Muscle of leg (tissue), 11 donors: Measurements from ENCODE around the gene ZNF419. TPM values are rescaled to one million over a fixed set of nuclear protein-coding genes. Genes with fewer than 3 reads are reported as not detected.
"Not testable (repeated sequence)": the region's sequence is repeated elsewhere in the genome, so short reads cannot be mapped to it uniquely, and the experiment has no call there.

Experiments
- DNase-seq: peaks from one replicate; pipeline ENCODE4 v3.0.0; 2013
- H3K27ac ChIP-seq: one replicate; pipeline ENCODE4 v1.5.1; 2013; ENCODE audit warnings: mild to moderate bottlenecking, low read length, control low read depth
- H3K27me3 ChIP-seq: one replicate; pipeline ENCODE4 v1.6.1; 2013; ENCODE audit warnings: low read length; ENCODE audit not compliant: control insufficient read depth, insufficient read depth
- H3K36me3 ChIP-seq: one replicate; pipeline ENCODE4 v1.6.1; 2013; ENCODE audit warnings: low read length; ENCODE audit not compliant: control insufficient read depth, insufficient read depth
- H3K4me1 ChIP-seq: one replicate; pipeline ENCODE4 v1.6.1; 2013; ENCODE audit warnings: low read length; ENCODE audit not compliant: control insufficient read depth, insufficient read depth
- H3K4me3 ChIP-seq: one replicate; pipeline ENCODE4 v1.5.1; 2013; ENCODE audit warnings: low read length, control low read depth
- H3K9me3 ChIP-seq: replicated peaks from 2 replicates; pipeline ENCODE4 v1.6.1; 2013; ENCODE audit warnings: low read depth, low read length; ENCODE audit not compliant: control insufficient read depth
- WGBS: methylation state at CpG from one replicate; pipeline ENCODE4 v1.1.5; 2013; ENCODE audit warnings: missing lambda C conversion rate; ENCODE audit not compliant: insufficient coverage; 5-methylcytosine and 5-hydroxymethylcytosine counted together
- polyA plus RNA-seq, 8 donors: library from polyadenylated mRNA; unstranded; fragments of 120-200 nt; gene quantifications; one replicate each; pipeline versions ENCODE4 v1.2.1 to v1.2.3, GENCODE V29; 2013; ENCODE audit warnings: inconsistent platforms in 1 of 8, low replicate concordance in 1 of 8; ENCODE audit not compliant: insufficient read length in 8 of 8, insufficient read depth in 1 of 8
- total RNA-seq: library from RNA; stranded (reverse); fragments of 120-200 nt; gene quantifications from one replicate; pipeline ENCODE4 v1.2.4, GENCODE V29; 2013

ZNF419 gene
- total and polyA plus RNA-seq, 9 donors: 7.8 to 11.3 (median 9.3) TPM

DNA sequence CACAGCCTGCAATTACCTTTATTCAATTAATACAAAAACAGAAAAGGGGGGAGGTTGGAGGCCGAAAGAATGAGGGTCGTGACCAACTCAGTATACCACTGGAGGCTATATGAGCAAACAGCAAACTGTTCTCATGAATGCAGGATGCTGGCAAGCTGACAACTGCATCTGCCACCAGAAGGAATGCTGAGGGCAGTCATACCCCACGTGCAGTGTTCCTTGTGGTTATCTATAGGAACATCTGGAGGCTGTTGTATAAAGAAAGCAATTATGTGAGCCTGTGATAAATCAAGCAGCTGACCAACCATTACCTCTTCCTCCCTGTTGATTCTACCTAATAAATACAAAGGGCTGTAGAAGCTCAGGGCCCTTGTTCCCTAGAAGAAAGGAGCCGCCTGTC lies 30.5 kb downstream of the ZNF419 start:
- not testable (repeated sequence) for H3K27me3 ChIP-seq, H3K4me3 ChIP-seq, DNase-seq, H3K27ac ChIP-seq, H3K4me1 ChIP-seq
- 96% methylated on average over 3 of the region's 4 CpGs for WGBS
- peaks cover 13% of the 10 kb centered on the region for H3K9me3 ChIP-seq
- H3K36me3 ChIP-seq: peaks cover 12% of the 10 kb centered on the region

DNA sequence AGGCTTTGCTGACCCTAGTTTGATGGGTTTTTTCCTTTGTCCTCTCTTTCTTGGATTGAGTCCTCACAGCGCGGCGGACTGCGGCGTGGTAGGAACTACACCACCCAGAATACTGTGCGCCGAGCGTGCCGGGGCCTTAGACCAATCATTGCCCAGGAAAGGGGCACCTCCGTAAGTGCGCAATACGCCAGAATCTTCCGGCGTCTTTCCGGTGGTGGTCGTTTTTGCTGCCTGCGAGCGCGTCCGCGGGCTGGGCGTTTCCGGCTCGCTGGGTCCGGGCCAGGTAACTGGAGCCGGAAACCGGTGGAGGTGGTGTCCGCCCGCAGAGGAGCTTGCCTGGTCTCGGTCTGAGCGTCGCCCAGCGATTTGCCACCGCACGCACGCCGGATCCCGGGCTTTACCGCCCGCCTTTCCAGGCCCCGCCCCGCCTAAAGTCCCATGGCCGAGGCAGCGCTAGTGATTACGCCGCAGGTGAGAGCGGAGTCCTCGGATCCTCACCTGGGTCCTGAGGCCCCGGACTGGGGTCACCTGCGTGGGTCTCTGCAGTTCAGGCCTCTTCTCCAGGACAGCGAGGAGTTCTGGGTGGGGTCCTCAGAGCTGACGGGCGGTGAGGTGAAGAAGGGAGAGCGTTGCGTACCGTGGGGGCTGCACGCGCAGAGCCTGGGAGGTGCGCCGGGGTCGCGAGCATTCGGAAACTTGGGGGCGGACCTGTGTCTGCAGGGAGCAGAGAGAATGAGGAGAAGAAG lies 39.8 kb downstream of the ZNF419 start, which contains the start of gene ZNF549:
TSS of gene ZNF549 (plus strand) at position 221 of the 746 bp plus-strand sequence. CDS start at position 439, 218 bp downstream.
- peaks cover 13% of the 10 kb centered on the region for H3K9me3 ChIP-seq
- WGBS: under 1% methylated on average over 58 of the region's 64 CpGs
- H3K27ac ChIP-seq: peak within 1 kb of the TSS; percentile 60
- H3K36me3 ChIP-seq: peaks cover 10% of the 10 kb centered on the region
- peak within 1 kb of the TSS; percentile 99 for H3K4me3 ChIP-seq
- H3K4me1 ChIP-seq: peaks cover 8% of the 10 kb centered on the region
- no peaks in the 10 kb centered on the region for H3K27me3 ChIP-seq
- DNase-seq: peak; percentile 97

DNA sequence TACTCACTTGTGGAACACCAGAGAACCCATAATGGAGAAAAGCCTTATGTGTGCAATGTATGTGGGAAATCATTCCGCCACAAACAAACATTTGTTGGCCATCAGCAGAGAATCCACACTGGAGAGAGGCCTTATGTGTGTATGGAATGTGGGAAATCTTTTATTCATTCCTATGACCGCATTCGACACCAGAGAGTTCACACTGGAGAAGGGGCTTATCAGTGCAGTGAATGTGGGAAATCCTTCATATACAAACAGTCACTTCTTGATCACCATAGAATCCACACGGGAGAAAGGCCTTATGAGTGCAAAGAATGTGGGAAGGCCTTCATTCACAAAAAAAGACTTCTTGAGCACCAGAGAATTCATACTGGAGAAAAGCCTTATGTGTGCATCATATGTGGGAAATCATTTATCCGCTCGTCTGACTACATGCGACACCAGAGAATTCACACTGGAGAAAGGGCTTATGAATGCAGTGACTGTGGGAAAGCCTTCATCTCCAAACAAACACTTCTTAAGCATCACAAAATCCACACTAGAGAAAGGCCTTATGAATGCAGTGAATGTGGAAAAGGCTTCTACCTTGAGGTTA lies 50.5 kb downstream of the ZNF419 start:
- Histone ChIP-seq H3K27me3 (no peaks in the 10 kb centered on the region), H3K36me3 (peaks cover 74% of the 10 kb centered on the region), H3K4me3 (no peak overlapping the region), H3K27ac (no peak overlapping the region), H3K9me3 (peaks cover 85% of the 10 kb centered on the region), H3K4me1 (no peaks in the 10 kb centered on the region)
- DNase-seq: no peak
- WGBS: no CpG with 5 or more reads among the region's 7 CpGs

Other genes with a start within 250 kb of the ZNF419 start
- gene ZNF805, start 247.1 kb upstream of the ZNF419 start, total RNA-seq: 23.3 TPM
- gene ZNF805, start 247.1 kb upstream of the ZNF419 start, polyA plus RNA-seq: 1 to 10 TPM; 2.8 to 5.7 (median 4.5) TPM
- gene ZNF460, start 207.3 kb upstream of the ZNF419 start, total RNA-seq: 56.8 TPM
- 1 to 10 TPM; 1.2 to 4.2 (median 2.9) TPM for gene ZNF460, start 207.3 kb upstream of the ZNF419 start, polyA plus RNA-seq
- 13.8 TPM for gene ZNF543, start 167.3 kb upstream of the ZNF419 start, total RNA-seq
- 1 to 10 TPM; 4.4 to 7.3 (median 5.5) TPM for gene ZNF543, start 167.3 kb upstream of the ZNF419 start, polyA plus RNA-seq
- gene ZNF304, start 136.5 kb upstream of the ZNF419 start, total RNA-seq: 11.4 TPM
- gene ZNF304, start 136.5 kb upstream of the ZNF419 start, polyA plus RNA-seq: 10 to 100 TPM in 1 of 8 donors, 1 to 10 TPM in 7; 8.3 to 10.6 (median 9.0) TPM
- 20.7 TPM for gene TRAPPC2B, start 124.2 kb upstream of the ZNF419 start, total RNA-seq
- 10 to 100 TPM; 11.8 to 16.6 (median 13.6) TPM for gene TRAPPC2B, start 124.2 kb upstream of the ZNF419 start, polyA plus RNA-seq
- 4.7 TPM for gene ZNF547, start 124.2 kb upstream of the ZNF419 start, total RNA-seq
- gene ZNF547, start 124.2 kb upstream of the ZNF419 start, polyA plus RNA-seq: 1 to 10 TPM; 2.4 to 4.7 (median 3.4) TPM
- 19.6 TPM for gene ZNF548, start 97.9 kb upstream of the ZNF419 start, total RNA-seq
- gene ZNF548, start 97.9 kb upstream of the ZNF419 start, polyA plus RNA-seq: 10 to 100 TPM; 11.8 to 18.6 (median 14.3) TPM
- gene ZNF17, start 76.6 kb upstream of the ZNF419 start, total RNA-seq: 12.5 TPM
- 1 to 10 TPM; 5.6 to 8.5 (median 6.6) TPM for gene ZNF17, start 76.6 kb upstream of the ZNF419 start, polyA plus RNA-seq
- 11.3 TPM for gene ZNF749, start 52.4 kb upstream of the ZNF419 start, total RNA-seq
- 1 to 10 TPM; 3.8 to 8.0 (median 6.0) TPM for gene ZNF749, start 52.4 kb upstream of the ZNF419 start, polyA plus RNA-seq
- 1.5 TPM for gene VN1R1, start 30.6 kb upstream of the ZNF419 start, total RNA-seq
- 1 to 10 TPM in 7 of 8 donors, under 1 TPM in 1; 0.97 to 2.4 (median 1.2) TPM for gene VN1R1, start 30.6 kb upstream of the ZNF419 start, polyA plus RNA-seq
- gene ZNF772, start 10.2 kb upstream of the ZNF419 start, total RNA-seq: 21.7 TPM
- 10 to 100 TPM in 1 of 8 donors, 1 to 10 TPM in 7; 5.7 to 10.1 (median 8.4) TPM for gene ZNF772, start 10.2 kb upstream of the ZNF419 start, polyA plus RNA-seq
- gene ZNF773, start 12.2 kb downstream of the ZNF419 start, total RNA-seq: 11.8 TPM
- gene ZNF773, start 12.2 kb downstream of the ZNF419 start, polyA plus RNA-seq: 1 to 10 TPM; 5.5 to 8.7 (median 7.0) TPM
- 7.4 TPM for gene ZNF549, start 39.6 kb downstream of the ZNF419 start, total RNA-seq
- 1 to 10 TPM; 5.6 to 8.6 (median 6.5) TPM for gene ZNF549, start 39.6 kb downstream of the ZNF419 start, polyA plus RNA-seq
- gene ZNF550, start 72.1 kb downstream of the ZNF419 start, total RNA-seq: 11.6 TPM
- 10 to 100 TPM in 6 of 8 donors, 1 to 10 TPM in 2; 8.2 to 13.9 (median 10.7) TPM for gene ZNF550, start 72.1 kb downstream of the ZNF419 start, polyA plus RNA-seq
- 6.4 TPM for gene ZNF416, start 91.2 kb downstream of the ZNF419 start, total RNA-seq
- 1 to 10 TPM; 3.8 to 6.1 (median 4.9) TPM for gene ZNF416, start 91.2 kb downstream of the ZNF419 start, polyA plus RNA-seq
- gene ZIK1, start 96.4 kb downstream of the ZNF419 start, total RNA-seq: 9.2 TPM
- 1 to 10 TPM; 4.7 to 7.2 (median 5.8) TPM for gene ZIK1, start 96.4 kb downstream of the ZNF419 start, polyA plus RNA-seq
- 3.9 TPM for gene ZNF530, start 112.1 kb downstream of the ZNF419 start, total RNA-seq
- 1 to 10 TPM; 2.7 to 4.6 (median 3.4) TPM for gene ZNF530, start 112.1 kb downstream of the ZNF419 start, polyA plus RNA-seq
- gene ZNF134, start 126.5 kb downstream of the ZNF419 start, total RNA-seq: 17.2 TPM
- gene ZNF134, start 126.5 kb downstream of the ZNF419 start, polyA plus RNA-seq: 10 to 100 TPM in 7 of 8 donors, 1 to 10 TPM in 1; 10.0 to 14.3 (median 13.2) TPM
- 15.4 TPM for gene ZNF211, start 145.4 kb downstream of the ZNF419 start, total RNA-seq
- gene ZNF211, start 145.4 kb downstream of the ZNF419 start, polyA plus RNA-seq: 10 to 100 TPM; 11.4 to 20.7 (median 13.1) TPM
- gene ZSCAN4, start 181.2 kb downstream of the ZNF419 start, total RNA-seq: not detected
- not detected for gene ZSCAN4, start 181.2 kb downstream of the ZNF419 start, polyA plus RNA-seq
- gene ZNF551, start 194.2 kb downstream of the ZNF419 start, total RNA-seq: 9.0 TPM
- 1 to 10 TPM; 4.7 to 8.0 (median 5.5) TPM for gene ZNF551, start 194.2 kb downstream of the ZNF419 start, polyA plus RNA-seq
- 7.6 TPM for gene ZNF154, start 221.5 kb downstream of the ZNF419 start, total RNA-seq
- 10 to 100 TPM in 4 of 8 donors, 1 to 10 TPM in 4; 8.7 to 14.2 (median 10.0) TPM for gene ZNF154, start 221.5 kb downstream of the ZNF419 start, polyA plus RNA-seq
- 9.4 TPM for gene ZNF671, start 239.9 kb downstream of the ZNF419 start, total RNA-seq
- 10 to 100 TPM in 1 of 8 donors, 1 to 10 TPM in 7; 5.9 to 11.2 (median 7.1) TPM for gene ZNF671, start 239.9 kb downstream of the ZNF419 start, polyA plus RNA-seq